HepG2 (cell line): ENCODE results near the gene KISS1R. TPM values are rescaled to one million over a fixed set of nuclear protein-coding genes. Genes with fewer than 3 reads are reported as not detected.

Source experiments
- ATAD3A ChIP-seq: sonication (generic); formaldehyde crosslinking; IDR thresholded peaks from 2 replicates; pipeline ENCODE4 v1.4.0; 2020; ENCODE audit warnings: missing genetic modification reagents
- ATF3 ChIP-seq: sonication (generic); formaldehyde crosslinking; IDR thresholded peaks from 2 replicates; pipeline ENCODE4 v1.4.0; 2020; ENCODE audit warnings: missing genetic modification reagents
- ATF7-NPFF ChIP-seq: sonication (generic); formaldehyde crosslinking; IDR thresholded peaks from 2 replicates; pipeline ENCODE4 v1.8.1; 2023; ENCODE audit warnings: mild to moderate bottlenecking, low read depth, missing genetic modification reagents, moderate library complexity
- ETV5 ChIP-seq: IDR thresholded peaks from 2 replicates; pipeline ENCODE4 v1.6.1; 2018; ENCODE audit warnings: missing biosample characterization, missing genetic modification reagents, inconsistent platforms, borderline replicate concordance
- KLF12 ChIP-seq: sonication (generic); formaldehyde crosslinking; IDR thresholded peaks from 2 replicates; pipeline ENCODE4 v1.4.0; 2020; ENCODE audit warnings: missing genetic modification reagents, borderline replicate concordance
- KLF13 ChIP-seq: sonication (generic); formaldehyde crosslinking; IDR thresholded peaks from 2 replicates; pipeline ENCODE4 v1.4.0; 2020; ENCODE audit warnings: mild to moderate bottlenecking, missing genetic modification reagents
- KLF9 ChIP-seq: IDR thresholded peaks from 2 replicates; pipeline ENCODE4 v1.6.1; 2016; ENCODE audit warnings: low read depth
- NRL ChIP-seq: sonication (generic); formaldehyde crosslinking; IDR thresholded peaks from 2 replicates; pipeline ENCODE4 v1.5.0; 2020; ENCODE audit warnings: missing genetic modification reagents, mild to moderate bottlenecking, moderate library complexity, borderline replicate concordance
- PHF21A ChIP-seq: sonication (generic); formaldehyde crosslinking; IDR thresholded peaks from 2 replicates; pipeline ENCODE4 v1.5.0; 2020; ENCODE audit warnings: mild to moderate bottlenecking, missing genetic modification reagents
- PLRG1 ChIP-seq: fragments of 450-650 bp; conservative IDR thresholded peaks from 2 replicates; pipeline ENCODE4 v1.6.1; 2016
- RBAK ChIP-seq: sonication (generic); formaldehyde crosslinking; IDR thresholded peaks from 2 replicates; pipeline ENCODE4 v1.5.1; 2020; ENCODE audit warnings: mild to moderate bottlenecking, missing genetic modification reagents
- SNRNP70 ChIP-seq: fragments of 200-400 bp; formaldehyde crosslinking; IDR thresholded peaks from 2 replicates; pipeline ENCODE4 v1.6.1; 2017; ENCODE audit warnings: mild to moderate bottlenecking, low read depth, low read length, moderate library complexity
- SP2 ChIP-seq: sonication (generic); formaldehyde crosslinking; IDR thresholded peaks from 2 replicates; pipeline ENCODE4 v1.5.1; 2020; ENCODE audit warnings: mild to moderate bottlenecking, missing genetic modification reagents
- SRF ChIP-seq: IDR thresholded peaks from 2 replicates; pipeline ENCODE4 v1.6.1; 2011; ENCODE audit warnings: mild to moderate bottlenecking, low read depth, low read length, moderate library complexity
- TBP ChIP-seq: sonication (generic); formaldehyde crosslinking; IDR thresholded peaks from 2 replicates; pipeline ENCODE4 v1.5.0; 2020; ENCODE audit warnings: missing genetic modification reagents
- THAP7 ChIP-seq: sonication (generic); formaldehyde crosslinking; IDR thresholded peaks from 2 replicates; pipeline ENCODE4 v1.8.1; 2023; ENCODE audit warnings: mild to moderate bottlenecking, missing genetic modification reagents
- YY1 ChIP-seq: IDR thresholded peaks from 2 replicates; pipeline ENCODE4 v1.6.1; 2011; ENCODE audit warnings: low read length, low read depth, moderate library complexity, mild to moderate bottlenecking; ENCODE audit not compliant: insufficient read depth, insufficient replicate concordance
- ZBTB42 ChIP-seq: sonication (generic); formaldehyde crosslinking; IDR thresholded peaks from 2 replicates; pipeline ENCODE4 v1.5.0; 2020; ENCODE audit warnings: mild to moderate bottlenecking, missing genetic modification reagents
- ZBTB7A ChIP-seq: sonication (generic); formaldehyde crosslinking; IDR thresholded peaks from 2 replicates; pipeline ENCODE4 v1.8.0; 2022; ENCODE audit warnings: mild to moderate bottlenecking, missing genetic modification reagents
- ZNF205 ChIP-seq: IDR thresholded peaks from 2 replicates; pipeline ENCODE4 v1.6.1; 2018; ENCODE audit warnings: missing biosample characterization, missing genetic modification reagents
- ZNF235 ChIP-seq: sonication (generic); formaldehyde crosslinking; IDR thresholded peaks from 2 replicates; pipeline ENCODE4 v1.8.1; 2023; ENCODE audit warnings: mild to moderate bottlenecking, missing genetic modification reagents, borderline replicate concordance
- ZNF30 ChIP-seq: sonication (generic); formaldehyde crosslinking; IDR thresholded peaks from 2 replicates; pipeline ENCODE4 v1.5.0; 2020; ENCODE audit warnings: mild to moderate bottlenecking, missing genetic modification reagents
- ZNF558 ChIP-seq: sonication (generic); formaldehyde crosslinking; IDR thresholded peaks from 2 replicates; pipeline ENCODE4 v1.9.0; 2022; ENCODE audit warnings: mild to moderate bottlenecking, missing genetic modification reagents, borderline replicate concordance
- ZNF710 ChIP-seq: sonication (generic); formaldehyde crosslinking; IDR thresholded peaks from 2 replicates; pipeline ENCODE4 v1.5.0; 2020; ENCODE audit warnings: mild to moderate bottlenecking, missing genetic modification reagents, borderline replicate concordance
- ZNF740 ChIP-seq: sonication (generic); formaldehyde crosslinking; IDR thresholded peaks from 2 replicates; pipeline ENCODE4 v1.4.0; 2020; ENCODE audit warnings: missing genetic modification reagents
- ZNF772 ChIP-seq: sonication (generic); formaldehyde crosslinking; IDR thresholded peaks from 2 replicates; pipeline ENCODE4 v1.5.0; 2020; ENCODE audit warnings: mild to moderate bottlenecking, missing genetic modification reagents
- ZNF780A ChIP-seq: sonication (generic); formaldehyde crosslinking; IDR thresholded peaks from 2 replicates; pipeline ENCODE4 v1.8.0; 2022; ENCODE audit warnings: mild to moderate bottlenecking, missing genetic modification reagents, moderate library complexity
- ZNF839 ChIP-seq: sonication (generic); formaldehyde crosslinking; IDR thresholded peaks from 2 replicates; pipeline ENCODE4 v1.4.0; 2020; ENCODE audit warnings: missing genetic modification reagents, mild to moderate bottlenecking, borderline replicate concordance
- polyA plus RNA-seq, 8 experiments: library from polyadenylated mRNA; depleted of rRNA in 3 of 8; stranded (reverse) in 7 of 8; unstranded in 1 of 8; fragments of >200 nt; fragmentation: Illumina TruSeq in 4 of 8; extraction: Trizol in 4 of 8; gene quantifications; 2 replicates each; pipeline versions ENCODE4 v1.2.1 to v1.2.3, GENCODE V29; 2011 to 2016; ENCODE audit warnings: low read depth in 4 of 8, missing spikeins in 1 of 8, mixed read lengths in 1 of 8; ENCODE audit not compliant: insufficient read depth in 1 of 8
- total RNA-seq, 5 experiments: library from RNA; depleted of rRNA; stranded (reverse); fragments of >200 nt; fragmentation: Illumina TruSeq; extraction: Trizol; gene quantifications; 2 replicates each; pipeline ENCODE4 v1.2.3, GENCODE V29; 2016; ENCODE audit warnings: low read depth in 1 of 5

Gene KISS1R
- total and polyA plus RNA-seq, 2 of the 13 experiments (the other 11 are each of a cell fraction or from before 2014, with no cell fraction given), result 1.1 to 10.2 TPM

- TF ChIP-seq ZNF839 (CRISPR knock-in tag) (no peak), ZNF740 (0 out of 2 replicates have a peak, but pooled peaks have one; percentile 49), THAP7 (CRISPR knock-in tag) (no peak), ETV5 (no peak), ZNF30 (no peak), ZNF772 (CRISPR knock-in tag) (peak; percentile 67; the same call in 1 of the 2 replicates), KLF9 (CRISPR knock-in tag) (no peak), SNRNP70 (no peak), ZNF235 (CRISPR knock-in tag) (0 out of 2 replicates have a peak, but pooled peaks have one; percentile 57), ATAD3A (CRISPR knock-in tag) (no peak), ZNF205 (CRISPR knock-in tag) (no peak; the same call in 1 of the 2 replicates), NRL (CRISPR knock-in tag) (no peak), ZBTB7A (no peak; the same call in 1 of the 2 replicates), SP2 (CRISPR knock-in tag) (no peak), ZNF558 (CRISPR knock-in tag) (0 out of 2 replicates have a peak, but pooled peaks have one; percentile 63), ATF3 (CRISPR knock-in tag) (peak; percentile 29; the same call in 1 of the 2 replicates), ZNF780A (CRISPR knock-in tag) (no peak), YY1 (peak; percentile 95), PHF21A (CRISPR knock-in tag) (peak; percentile 57; the same call in 1 of the 2 replicates), TBP (CRISPR knock-in tag) (no peak), KLF13 (no peak), SRF (0 out of 2 replicates have a peak, but pooled peaks have one; percentile 3), PLRG1 (no peak), ZBTB42 (CRISPR knock-in tag) (no peak), RBAK (no peak), KLF12 (CRISPR knock-in tag) (peak; percentile 73; the same call in 1 of the 2 replicates), ATF7-NPFF (peak; percentile 52; the same call in 1 of the 2 replicates), ZNF710 (CRISPR knock-in tag) (no peak)
Measured at GRCh38 chr19:892894-893689, 24.0 kb upstream of the KISS1R start, which contains the start of the genes MED16 and RNU6-9 (continued).
